ENCODE measurements around the gene KCNQ1.

The KCNQ1 gene

DNA sequence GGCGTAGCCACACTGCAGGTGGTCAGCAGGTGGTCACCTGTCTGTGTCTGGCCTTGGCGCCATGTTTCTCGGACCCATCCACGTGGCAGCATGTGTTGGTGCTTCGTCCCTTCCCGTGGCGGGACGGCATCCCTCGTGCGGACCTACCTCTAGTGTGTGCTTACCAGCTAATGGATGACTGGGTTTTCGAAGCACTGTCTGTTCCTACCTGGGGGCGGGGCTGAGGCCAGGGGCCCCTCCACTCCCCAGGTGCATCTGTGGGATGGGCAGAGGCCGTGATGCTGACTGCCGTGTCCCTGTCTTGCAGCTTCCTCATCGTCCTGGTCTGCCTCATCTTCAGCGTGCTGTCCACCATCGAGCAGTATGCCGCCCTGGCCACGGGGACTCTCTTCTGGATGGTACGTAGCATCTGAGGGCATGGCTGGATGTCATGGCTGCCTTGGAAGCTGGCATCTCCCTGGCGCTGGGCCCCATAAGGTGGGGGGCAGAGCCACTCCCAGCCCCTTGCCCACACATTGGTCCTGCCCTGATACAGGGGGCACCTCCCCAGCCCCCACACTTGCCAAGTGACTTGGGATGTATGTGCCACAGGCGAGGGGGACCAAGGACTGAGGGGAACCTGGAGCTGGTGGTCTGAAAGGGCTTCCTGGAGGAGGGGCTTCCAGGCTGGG is 82.9 kb downstream of the KCNQ1 start:
- DNase-seq, result no peak

GRCh38 chr11:2528301-2529050 is 83.7 kb downstream of the KCNQ1 start:
- no peak for DNase-seq

DNA sequence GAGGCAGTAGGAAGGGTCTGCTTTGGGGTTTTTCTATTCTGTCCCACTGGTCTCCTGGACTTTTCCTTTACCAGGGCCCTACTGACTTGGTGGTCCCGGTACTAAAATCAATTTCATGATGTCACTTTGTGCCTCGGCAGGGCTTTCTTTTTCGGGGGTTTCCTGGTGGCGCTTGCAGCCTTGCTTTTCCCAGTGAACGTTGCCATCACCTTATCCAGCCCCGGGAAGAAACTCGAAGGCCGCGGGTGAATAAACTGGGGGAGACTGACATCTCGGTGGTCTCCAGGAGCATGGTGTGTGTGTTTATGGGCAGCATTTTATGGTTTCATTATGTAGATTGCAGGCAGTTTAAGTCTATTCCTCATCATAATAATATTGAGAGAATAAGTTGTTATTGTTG is 84.4 kb downstream of the KCNQ1 start:
- DNase-seq, result no peak

GRCh38 chr11:2529636-2530035 is 84.8 kb downstream of the KCNQ1 start:
- no peak for DNase-seq

DNA sequence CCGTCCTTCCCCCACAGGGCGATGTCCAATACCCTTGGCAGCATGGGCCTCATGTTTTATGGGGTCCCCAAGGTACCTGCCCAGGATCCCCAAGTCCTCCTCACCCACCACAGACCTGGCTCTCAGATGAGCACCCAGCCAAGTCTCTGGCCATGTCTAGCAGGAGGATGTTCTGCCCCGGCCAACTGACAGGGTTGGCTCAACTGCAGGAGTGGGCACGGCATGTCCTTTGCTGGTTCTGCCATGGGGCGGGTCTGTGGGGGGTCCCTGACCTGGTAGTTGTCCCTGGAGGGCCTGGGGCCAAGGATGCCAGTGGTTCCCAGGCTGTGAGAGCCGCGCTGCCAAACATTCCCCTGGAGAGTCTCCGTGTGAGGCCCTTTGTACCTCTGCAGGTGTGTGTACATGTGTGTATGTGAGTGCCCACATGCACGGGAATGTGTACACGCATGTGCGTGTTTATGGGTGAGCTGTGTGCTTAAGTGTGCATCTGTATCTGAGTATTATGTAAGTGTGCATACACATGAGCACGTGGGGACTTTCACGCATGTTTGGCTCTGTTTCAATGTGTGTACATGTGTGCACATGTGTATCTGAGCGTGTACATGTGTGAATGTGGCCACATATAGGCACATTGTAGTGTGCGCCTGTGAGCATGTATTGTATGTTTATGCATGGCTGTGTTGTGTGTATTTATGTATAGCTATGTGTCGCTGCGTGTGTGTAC is 85.5 kb downstream of the KCNQ1 start:
- no peak for DNase-seq

- DNase-seq, result no peak
Observed at GRCh38 chr11:2530855-2531200, 86.0 kb downstream of the KCNQ1 start.

DNA sequence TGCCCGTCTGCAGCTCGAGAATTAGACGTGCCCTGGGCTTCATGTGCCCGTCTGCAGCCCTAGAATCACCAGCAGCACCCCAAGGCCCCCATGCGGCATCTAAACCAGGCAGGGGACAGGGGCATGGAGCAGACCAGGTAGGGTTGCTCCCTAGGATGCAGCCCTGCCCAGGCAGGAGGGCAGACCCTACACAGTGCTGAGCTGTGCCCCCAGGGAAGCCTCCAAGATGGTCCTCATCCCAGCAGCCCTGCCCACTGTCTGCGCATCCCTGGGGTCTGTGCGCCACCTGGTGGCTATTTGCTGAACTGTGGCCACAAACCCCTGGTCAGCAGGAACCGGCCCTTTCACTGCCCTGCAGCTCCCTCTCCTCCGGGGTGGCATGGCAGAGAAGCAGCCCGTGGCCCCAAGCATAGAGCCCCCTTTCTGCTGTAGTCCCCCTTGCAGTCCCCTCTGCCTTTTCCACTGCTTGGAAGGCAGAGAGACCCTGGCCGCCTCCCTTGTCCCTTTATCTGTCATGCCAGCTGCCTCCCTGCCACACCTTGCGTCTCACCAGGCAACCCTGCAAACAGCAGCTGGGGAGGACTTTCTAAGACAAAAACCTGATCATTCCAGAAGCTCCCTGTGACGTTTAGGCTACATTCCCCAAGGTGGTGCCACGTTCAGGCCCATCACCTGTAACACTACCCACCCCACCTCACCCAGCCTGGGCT is 86.6 kb downstream of the KCNQ1 start:
- DNase-seq, result peak; percentile 73

DNA sequence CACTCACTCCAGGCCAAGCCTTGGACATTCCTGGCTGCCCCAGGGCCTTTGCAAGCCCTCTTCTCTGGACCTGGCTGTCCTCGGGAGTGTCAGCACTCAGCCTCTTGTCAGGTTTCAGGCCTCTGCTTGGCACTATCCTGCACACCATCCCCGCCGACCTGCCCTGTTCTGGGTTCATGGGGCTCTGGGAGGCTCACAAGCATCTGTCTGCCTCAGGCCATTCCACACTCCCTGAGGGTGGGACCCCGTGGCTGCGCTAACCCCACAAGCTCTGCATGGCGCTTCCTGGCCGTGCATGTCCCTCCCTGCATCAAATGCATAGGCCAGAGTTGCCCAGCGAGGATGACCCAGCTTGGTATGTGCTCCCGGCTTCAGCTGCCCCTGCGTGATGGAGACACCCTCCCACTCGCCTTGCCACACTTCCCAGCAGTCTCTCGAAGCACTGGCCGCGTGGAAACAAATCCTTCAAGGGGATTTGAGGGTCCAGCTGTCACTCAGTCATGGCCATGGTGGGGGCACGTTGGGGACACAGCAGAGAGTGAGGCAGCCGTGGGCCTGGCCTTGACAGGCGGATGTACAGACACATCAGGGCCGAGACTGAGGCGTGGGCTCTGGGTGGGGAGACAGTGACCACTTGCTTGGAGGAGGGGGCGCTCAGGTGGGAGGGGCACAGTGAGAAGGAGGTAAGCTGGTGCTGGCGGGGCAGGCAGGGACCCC is 87.3 kb downstream of the KCNQ1 start:
- DNase-seq, result no peak

GRCh38 chr11:2532704-2533586 is 88.1 kb downstream of the KCNQ1 start:
- DNase-seq, result peak; percentile 96

DNA sequence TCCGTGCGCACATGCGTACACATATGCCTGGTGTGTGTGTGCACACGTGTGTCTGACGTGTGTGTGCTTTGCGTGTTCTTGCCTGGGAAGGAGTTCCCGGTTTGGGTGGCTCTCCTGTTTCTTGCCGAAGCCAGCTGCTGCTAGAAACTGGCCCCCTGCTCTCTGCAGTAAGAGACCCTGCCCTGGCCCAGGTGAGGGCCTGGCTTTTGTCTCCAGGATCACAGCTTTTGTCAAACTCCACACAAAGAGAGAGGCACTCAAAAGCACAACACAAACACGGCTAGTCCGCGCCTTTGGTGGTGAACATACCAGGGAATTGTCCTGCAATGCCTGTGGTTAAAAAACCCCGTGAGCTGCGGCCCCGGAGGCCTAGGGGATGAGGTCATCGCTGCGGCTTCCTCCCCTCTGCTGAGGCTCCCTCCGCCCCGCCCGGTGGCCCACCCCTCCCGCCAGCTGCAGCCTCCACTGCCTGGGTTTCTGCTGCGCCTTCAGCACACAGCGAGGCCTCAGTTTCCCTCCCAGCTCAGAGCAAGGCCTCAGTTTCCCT is 88.9 kb downstream of the KCNQ1 start:
- DNase-seq, result peak; percentile 36

- DNase-seq, result peak; percentile 16
Observed at GRCh38 chr11:2534134-2534956, 89.5 kb downstream of the KCNQ1 start.

DNA sequence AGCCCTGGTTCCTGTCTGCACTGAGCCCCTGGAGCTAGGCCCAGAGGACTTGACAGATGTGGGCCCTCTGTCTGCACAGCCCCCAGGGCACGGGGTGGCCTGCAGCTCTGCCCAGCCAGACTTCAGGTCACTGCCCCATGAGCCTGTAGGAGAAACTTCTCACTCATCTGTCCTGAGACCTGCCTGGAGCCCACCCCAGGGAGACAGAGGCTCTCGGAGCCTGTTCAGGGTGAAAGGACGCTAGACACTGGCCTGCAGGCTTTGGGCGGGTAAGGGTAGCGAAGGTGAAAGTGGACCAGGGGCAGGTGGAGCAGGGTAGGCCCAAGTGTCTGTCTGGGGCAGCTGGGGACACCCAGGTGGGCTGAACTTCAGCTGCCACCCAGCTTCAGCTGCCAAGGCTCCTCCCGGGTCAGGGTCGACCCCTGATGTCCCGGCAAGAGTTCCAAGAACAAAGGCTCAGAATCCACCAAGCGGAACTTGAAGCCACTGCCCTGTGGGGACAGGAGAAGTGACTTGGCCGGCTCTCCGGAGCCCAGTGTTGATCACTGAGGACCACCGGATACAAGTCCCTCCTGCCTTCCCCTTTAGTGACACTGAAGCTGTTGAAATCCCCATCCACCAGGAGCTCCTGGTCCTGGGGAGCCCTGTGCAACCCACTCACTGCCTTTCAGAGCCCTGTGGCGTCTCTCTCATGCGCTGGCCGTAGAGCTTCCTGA is 90.3 kb downstream of the KCNQ1 start:
- DNase-seq, result no peak

DNA sequence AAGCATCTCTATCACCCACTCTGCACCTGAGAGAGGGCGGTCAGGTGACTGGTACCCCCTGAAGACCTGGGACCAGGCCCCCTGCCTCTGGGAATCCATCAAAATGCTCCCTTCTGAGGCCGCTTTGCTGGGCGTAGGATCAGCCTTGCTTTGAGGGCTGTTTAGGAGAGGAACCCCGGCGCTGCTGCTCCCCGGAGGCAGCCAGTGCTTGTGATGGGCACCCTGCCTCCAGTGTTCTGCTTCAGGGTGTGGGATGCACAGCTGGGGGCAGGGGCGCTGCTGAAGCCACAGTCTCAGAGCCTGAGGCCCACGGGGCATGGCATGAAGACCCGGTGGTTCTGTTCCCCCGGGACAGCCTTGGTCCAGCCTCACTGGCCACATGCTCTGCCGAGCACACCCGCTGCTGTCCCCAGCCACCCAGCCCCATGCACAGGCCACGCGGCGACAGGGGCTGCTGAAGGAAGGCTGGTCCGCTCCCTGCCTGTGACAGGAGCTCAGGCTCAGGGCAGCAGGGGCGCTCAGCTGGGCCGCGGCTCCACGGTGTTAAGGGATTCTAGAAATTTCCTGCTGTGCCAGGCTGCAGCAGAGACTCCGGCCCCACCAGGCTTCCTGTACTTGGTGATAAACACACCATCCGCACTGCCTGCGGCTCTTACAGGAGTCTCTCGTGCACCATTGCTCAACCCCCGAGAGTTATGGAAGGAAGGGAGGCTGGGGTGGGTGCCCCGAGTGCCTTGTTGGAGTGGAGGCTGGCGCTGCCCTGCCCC is 91.0 kb downstream of the KCNQ1 start:
- DNase-seq, result no peak

DNA sequence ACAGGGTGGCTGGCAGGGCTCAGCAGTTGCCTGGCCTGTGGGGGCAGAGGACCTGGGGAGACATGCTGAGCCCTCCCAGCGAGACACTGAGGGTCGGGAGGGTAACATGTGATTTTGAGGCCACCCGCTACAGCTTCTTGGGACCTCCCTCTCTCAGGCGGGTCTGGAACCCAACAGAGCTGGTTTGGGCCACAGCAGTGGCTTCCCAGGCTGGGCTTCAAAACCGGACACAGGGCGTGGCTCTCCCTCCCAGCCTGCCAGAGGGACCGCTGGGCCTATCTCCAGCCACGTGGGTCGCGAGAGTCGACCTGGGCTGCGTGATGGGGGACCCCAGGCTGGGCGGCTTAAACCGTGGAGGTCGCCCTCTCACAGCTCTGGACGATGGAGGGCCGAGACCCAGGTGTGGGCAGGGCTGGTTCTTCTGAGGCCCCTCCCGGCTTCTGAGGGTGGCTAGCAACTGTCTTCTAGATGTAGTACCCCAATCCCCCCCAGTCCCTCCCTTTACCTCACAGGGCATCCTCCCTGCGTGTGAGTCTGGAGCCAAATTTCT is 91.7 kb downstream of the KCNQ1 start:
- no peak for DNase-seq

- no peak for DNase-seq
Observed at GRCh38 chr11:2537010-2537705, 92.3 kb downstream of the KCNQ1 start.

GRCh38 chr11:2537896-2538724 is 93.3 kb downstream of the KCNQ1 start:
- DNase-seq, result no peak

DNA sequence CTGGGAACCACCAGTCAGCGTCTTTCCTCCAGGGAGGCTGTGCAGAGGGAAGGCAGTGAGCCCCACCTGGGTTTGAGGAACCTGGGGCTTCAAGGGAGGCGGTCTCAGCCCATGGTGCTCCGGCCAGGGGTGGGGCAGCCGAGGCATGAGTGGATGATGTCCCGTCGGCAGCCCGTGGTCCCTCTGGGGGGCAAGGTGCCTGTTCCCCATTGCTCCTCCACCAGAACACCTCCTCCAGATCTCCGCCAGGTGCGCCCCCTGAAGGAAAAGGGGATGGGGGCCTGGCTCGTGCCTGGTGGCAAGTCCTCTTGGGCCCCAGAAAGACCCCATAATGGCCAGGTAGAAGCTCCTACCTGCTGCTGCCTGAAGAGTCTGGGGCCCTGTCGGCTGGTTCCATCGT is 94.1 kb downstream of the KCNQ1 start:
- DNase-seq, result no peak
